ENCODE results near the gene SRRM5. TPM values are rescaled to one million over a fixed set of nuclear protein-coding genes. Genes with fewer than 3 reads are reported as not detected.

Gene SRRM5
- total and polyA plus RNA-seq, 12 donors = 0.11 to 1.6 (median 0.24) TPM; not detected in 2

- 86 to 88% methylated on average over 6 of the region's 6 CpGs for WGBS, 2 donors
- H3K27ac ChIP-seq = no peak overlapping the region
- H3K4me1 ChIP-seq = peaks cover 0 to 6% (median 0%) of the 10 kb centered on the region in 9 donors
- DNase-seq (no peak), ATAC-seq (no peak)
- H3K36me3 ChIP-seq = peaks cover 0 to 100% (median 0%) of the 10 kb centered on the region in 9 donors
- H3K27me3 ChIP-seq = no peaks in the 10 kb centered on the region
- no peak overlapping the region for H3K4me3 ChIP-seq
- intact Hi-C loops (cut with DNase I) = loop anchor here in 6 of 10 donors (10.0 kb wide), 4 partner anchors 102 to 212 kb away; partner anchors contain the start of gene ZNF575 (in 2 of the 6)
- no peak for TF ChIP-seq CTCF (IDR thresholded peaks at IDR 0.05)
- H3K9me3 ChIP-seq = peaks cover 0 to 12% (median 5%) of the 10 kb centered on the region in 11 donors
Observed at GRCh38 chr19:43656436-43656835, 44.5 kb downstream of the SRRM5 start.

- peaks cover 0 to 100% (median 0%) of the 10 kb centered on the region in 9 donors for H3K36me3 ChIP-seq
- ATAC-seq (no peak), DNase-seq (no peak)
- no peak for TF ChIP-seq CTCF (IDR thresholded peaks at IDR 0.05)
- no peak overlapping the region for H3K27ac ChIP-seq
- intact Hi-C loops (cut with DNase I) = loop anchor here in 6 of 10 donors (10.0 kb wide), 4 partner anchors 103 to 213 kb away; partner anchors contain the start of gene ZNF575 (in 2 of the 6)
- WGBS, 2 donors = 93 to 94% methylated on average over 2 of the region's 2 CpGs
- no peak overlapping the region for H3K4me3 ChIP-seq
- no peaks in the 10 kb centered on the region for H3K27me3 ChIP-seq
- peaks cover 0 to 12% (median 5%) of the 10 kb centered on the region in 11 donors for H3K9me3 ChIP-seq
- no peaks in the 10 kb centered on the region for H3K4me1 ChIP-seq
Observed at GRCh38 chr19:43658001-43658400, 46.1 kb downstream of the SRRM5 start.

GRCh38 chr19:43658494-43658893 lies 46.6 kb downstream of the SRRM5 start:
- ATAC-seq = no peak
- H3K4me3 ChIP-seq = no peak overlapping the region
- intact Hi-C loops (cut with DNase I) = loop anchor here in 6 of 10 donors (10.0 kb wide), 4 partner anchors 104 to 214 kb away; partner anchors contain the start of gene ZNF575 (in 2 of the 6)

More at GRCh38 chr19:43658494-43658893, 46.6 kb downstream of the SRRM5 start:
- WGBS, 2 donors = 95 to 99% methylated on average over 8 of the region's 8 CpGs
- H3K27ac ChIP-seq = no peak overlapping the region
- H3K9me3 ChIP-seq = peaks cover 0 to 12% (median 5%) of the 10 kb centered on the region in 11 donors
- peaks cover 0 to 3% (median 2%) of the 10 kb centered on the region in 9 donors for H3K4me1 ChIP-seq
- DNase-seq = no peak
- no peak for TF ChIP-seq CTCF (IDR thresholded peaks at IDR 0.05)
- H3K36me3 ChIP-seq = peaks cover 0 to 100% (median 0%) of the 10 kb centered on the region in 9 donors
- H3K27me3 ChIP-seq = no peaks in the 10 kb centered on the region
